ENCODE results near the gene SMC4. TPM values are rescaled to one million over a fixed set of nuclear protein-coding genes. Genes with fewer than 3 reads are reported as not detected.
"Not testable (repeated sequence)": the region's sequence is repeated elsewhere in the genome, so short reads cannot be mapped to it uniquely, and the experiment has no call there.

The SMC4 gene
- total RNA-seq: 27.6 and 31.9 TPM in 2 replicates
- 5.9 TPM for polyA plus RNA-seq (2012)

- DNase-seq (ENCODE audit: low read depth): peak; percentile 97
Observed at GRCh38 chr3:160399125-160400029, at the start of gene SMC4, which contains the start of gene IFT80. Gene SMC4, plus strand, starts transcription at chr3:160399650. Its CDS starts 1,177 bp downstream, at chr3:160400827. Gene IFT80, minus strand, starts transcription at chr3:160399225. Its CDS starts 14,625 bp downstream, at chr3:160384600.

DNA sequence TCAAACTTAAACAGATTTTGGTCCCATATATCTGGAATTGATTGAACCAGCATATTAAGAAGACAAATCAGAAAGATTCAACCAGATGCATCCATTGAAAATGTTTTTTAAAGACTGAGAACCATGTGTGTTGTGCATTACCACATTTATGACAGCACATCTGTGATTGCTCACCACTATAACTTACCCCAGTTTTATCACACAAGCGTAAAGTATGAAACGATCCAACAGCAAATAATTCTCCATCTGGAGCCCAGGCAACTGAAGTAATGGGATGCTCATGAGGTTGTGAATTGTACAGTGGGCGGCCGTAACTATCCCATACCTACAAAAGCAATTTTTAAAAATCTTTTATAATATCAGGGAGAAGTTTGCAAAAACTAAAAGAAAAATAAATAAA is 43.6 kb upstream of the SMC4 start:
- DNase-seq (ENCODE audit: low read depth): no peak

GRCh38 chr3:160362896-160363295 is 36.6 kb upstream of the SMC4 start:
- DNase-seq (ENCODE audit: low read depth): not testable (repeated sequence)

- no peak for DNase-seq (ENCODE audit: low read depth)
Observed at GRCh38 chr3:160365869-160366522, 33.5 kb upstream of the SMC4 start.

- DNase-seq (ENCODE audit: low read depth): no peak
Observed at GRCh38 chr3:160368804-160369203, 30.6 kb upstream of the SMC4 start.

GRCh38 chr3:160369784-160370183 is 29.7 kb upstream of the SMC4 start:
- no peak for DNase-seq (ENCODE audit: low read depth)

GRCh38 chr3:160370987-160371857 is 28.2 kb upstream of the SMC4 start:
- no peak for DNase-seq (ENCODE audit: low read depth)

DNA sequence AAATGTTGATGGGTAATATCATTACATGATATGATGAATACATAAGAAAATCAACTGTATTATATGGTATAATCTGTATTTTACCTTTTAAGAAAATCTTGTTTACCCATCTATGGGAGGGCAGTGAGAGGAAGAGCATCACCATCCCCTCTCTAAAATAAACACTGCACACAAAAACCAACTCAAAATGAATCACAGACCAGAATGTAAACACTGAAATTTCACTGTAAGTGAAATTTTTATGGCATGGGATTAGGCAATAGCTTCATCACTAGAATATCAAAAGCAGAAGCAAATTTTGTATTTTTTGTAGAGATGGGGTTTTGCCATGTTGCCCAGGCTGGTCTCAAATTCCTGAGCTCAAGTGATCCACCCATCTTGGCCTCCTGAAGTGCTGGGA is 26.7 kb upstream of the SMC4 start:
- DNase-seq (ENCODE audit: low read depth): no peak

- DNase-seq (ENCODE audit: low read depth): no peak
Observed at GRCh38 chr3:160373655-160374054, 25.8 kb upstream of the SMC4 start.

DNA sequence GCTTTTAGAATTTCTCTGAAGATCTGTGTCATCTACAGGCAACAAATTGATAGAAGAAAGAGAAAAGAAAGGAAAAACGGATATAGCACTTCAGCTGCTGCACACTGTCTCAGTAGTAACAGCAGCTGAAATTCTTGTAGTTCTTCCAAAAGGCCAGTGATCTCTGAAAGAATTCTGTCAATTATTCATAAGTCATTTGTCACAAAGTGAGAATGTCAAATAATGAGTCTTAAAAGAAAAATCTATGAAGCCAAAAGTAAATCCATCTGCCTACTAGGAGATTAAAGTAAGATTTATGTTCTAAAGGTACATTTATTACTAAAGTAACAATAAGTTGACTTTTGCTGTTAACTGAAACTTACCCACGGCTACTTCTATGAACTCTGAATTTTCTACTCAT is 25.0 kb upstream of the SMC4 start:
- peak; percentile 39 for DNase-seq (ENCODE audit: low read depth)

DNA sequence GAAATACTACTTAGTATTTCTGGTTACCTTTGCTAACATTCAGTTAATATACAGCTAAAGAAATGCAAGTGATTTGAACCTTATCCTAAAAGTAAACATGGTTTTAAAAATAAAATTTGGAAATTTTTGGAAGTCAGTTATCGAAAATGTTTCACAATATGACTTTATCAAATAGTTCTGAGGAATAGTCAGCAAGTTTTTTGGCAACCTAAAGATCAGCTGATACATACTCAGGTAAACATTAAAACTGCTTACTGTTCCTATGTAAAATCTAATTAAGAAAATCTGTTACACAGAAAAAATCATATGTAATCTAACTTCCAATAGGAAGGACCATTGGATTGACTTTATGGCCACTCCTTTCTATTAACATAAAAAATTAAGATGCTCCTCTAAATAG is 24.5 kb upstream of the SMC4 start:
- DNase-seq (ENCODE audit: low read depth): no peak

- peak; percentile 13 for DNase-seq (ENCODE audit: low read depth)
Observed at GRCh38 chr3:160376681-160377080, 22.8 kb upstream of the SMC4 start.

DNA sequence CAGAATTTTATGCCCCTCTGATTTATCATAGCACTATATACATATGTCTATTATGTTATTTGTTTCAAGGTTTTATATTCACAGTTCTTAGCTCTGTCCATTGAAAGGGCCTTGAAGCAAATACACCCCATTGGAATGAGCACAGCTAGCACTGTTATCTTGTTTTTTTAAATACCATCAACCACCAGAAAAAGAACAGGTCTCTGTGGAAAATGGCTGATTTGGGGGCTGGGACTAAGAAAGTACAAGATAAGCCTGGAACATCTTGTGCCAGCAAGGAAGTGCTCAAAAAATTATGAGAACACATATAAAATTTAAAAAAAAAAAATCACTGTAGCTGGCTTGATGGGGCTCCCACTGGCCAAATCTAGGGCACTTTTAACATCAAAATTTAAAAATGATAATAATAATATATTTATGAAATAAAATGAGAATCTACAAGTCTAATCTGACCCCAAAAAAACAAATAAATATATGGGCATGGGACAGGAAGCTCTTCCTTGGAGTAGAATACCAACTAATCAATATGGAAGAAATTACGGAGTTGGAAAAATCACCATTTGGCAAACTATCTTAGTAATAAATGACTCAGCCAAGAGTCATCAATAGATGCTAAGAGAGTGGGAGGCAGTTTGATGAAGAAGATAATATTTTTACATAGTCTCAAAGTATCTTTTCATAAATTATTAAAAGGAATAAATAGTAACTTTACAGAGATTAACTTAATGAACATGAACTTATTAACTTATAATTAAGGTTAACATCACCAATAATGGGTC is 20.9 kb upstream of the SMC4 start:
- no peak for DNase-seq (ENCODE audit: low read depth)

GRCh38 chr3:160379628-160380214 is 19.7 kb upstream of the SMC4 start:
- DNase-seq (ENCODE audit: low read depth): no peak

GRCh38 chr3:160381470-160381869 is 18.0 kb upstream of the SMC4 start:
- peak; percentile 12 for DNase-seq (ENCODE audit: low read depth)

GRCh38 chr3:160384639-160385318 is 14.7 kb upstream of the SMC4 start:
- DNase-seq (ENCODE audit: low read depth): no peak

GRCh38 chr3:160390565-160391138 is 8.8 kb upstream of the SMC4 start:
- DNase-seq (ENCODE audit: low read depth): no peak

- no peak for DNase-seq (ENCODE audit: low read depth)
Observed at GRCh38 chr3:160392798-160393197, 6.7 kb upstream of the SMC4 start.

- no peak for DNase-seq (ENCODE audit: low read depth)
Observed at GRCh38 chr3:160393346-160394008, 6.0 kb upstream of the SMC4 start.
